Measurements from ENCODE around the gene ZNF30. TPM values are rescaled to one million over a fixed set of nuclear protein-coding genes. Genes with fewer than 3 reads are reported as not detected.
"Not testable (repeated sequence)": the region's sequence is repeated elsewhere in the genome, so short reads cannot be mapped to it uniquely, and the experiment has no call there.

The ZNF30 gene
- total RNA-seq, 1 donor from 2014 or later, result 2.2 TPM

- DNase-seq (ENCODE audit: low spot score), result peak; percentile 59
Measured at GRCh38 chr19:34960103-34960805, 33.6 kb downstream of the ZNF30 start.

- DNase-seq (ENCODE audit: low spot score), result peak; percentile 73
Measured at GRCh38 chr19:34960940-34961679, 34.4 kb downstream of the ZNF30 start.

DNA sequence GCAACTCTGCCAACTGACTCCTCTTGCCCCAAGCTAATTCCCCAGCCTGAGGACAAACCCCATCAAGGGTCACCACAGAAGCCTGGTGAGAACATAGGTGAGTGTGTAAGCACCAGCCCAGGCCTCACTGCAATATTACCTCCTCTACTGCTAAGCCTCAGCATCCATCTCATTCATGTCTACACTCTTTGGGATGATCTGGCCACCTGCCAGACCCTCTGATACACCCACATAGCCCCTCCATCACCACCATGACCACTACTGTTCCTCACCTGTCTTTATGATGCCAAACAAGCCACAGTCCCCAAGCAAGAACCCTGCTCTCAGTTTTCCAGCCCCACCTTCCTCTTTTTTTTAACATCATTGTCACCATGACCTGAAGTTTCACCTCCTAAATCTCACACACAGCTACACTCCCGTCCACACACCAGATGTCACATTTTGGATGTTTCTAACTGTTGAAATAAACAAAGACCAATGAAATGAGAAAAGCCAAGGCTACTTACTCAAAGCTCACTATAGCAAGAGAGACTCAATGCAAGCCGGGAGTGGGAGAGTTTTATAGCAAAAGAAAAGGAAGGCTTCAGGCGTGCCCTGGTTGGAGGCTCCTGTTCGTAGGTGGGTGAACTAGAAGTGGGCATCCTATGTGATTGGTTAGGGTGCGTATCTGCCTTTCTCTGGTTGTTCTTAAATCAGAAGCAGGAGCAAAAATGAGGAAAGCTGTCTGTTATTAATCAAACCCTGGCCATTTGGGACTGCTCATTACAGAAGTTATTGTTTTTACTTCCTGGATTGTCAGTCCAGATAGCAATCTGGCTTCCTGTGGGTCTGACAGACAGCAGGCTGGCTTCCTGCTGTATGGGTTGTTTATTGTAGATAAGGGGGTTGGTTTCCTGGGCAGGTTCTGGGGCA lies 35.3 kb downstream of the ZNF30 start:
- no peak for DNase-seq (ENCODE audit: low spot score)

GRCh38 chr19:34962687-34963572 lies 36.2 kb downstream of the ZNF30 start:
- no peak for DNase-seq (ENCODE audit: low spot score)

DNA sequence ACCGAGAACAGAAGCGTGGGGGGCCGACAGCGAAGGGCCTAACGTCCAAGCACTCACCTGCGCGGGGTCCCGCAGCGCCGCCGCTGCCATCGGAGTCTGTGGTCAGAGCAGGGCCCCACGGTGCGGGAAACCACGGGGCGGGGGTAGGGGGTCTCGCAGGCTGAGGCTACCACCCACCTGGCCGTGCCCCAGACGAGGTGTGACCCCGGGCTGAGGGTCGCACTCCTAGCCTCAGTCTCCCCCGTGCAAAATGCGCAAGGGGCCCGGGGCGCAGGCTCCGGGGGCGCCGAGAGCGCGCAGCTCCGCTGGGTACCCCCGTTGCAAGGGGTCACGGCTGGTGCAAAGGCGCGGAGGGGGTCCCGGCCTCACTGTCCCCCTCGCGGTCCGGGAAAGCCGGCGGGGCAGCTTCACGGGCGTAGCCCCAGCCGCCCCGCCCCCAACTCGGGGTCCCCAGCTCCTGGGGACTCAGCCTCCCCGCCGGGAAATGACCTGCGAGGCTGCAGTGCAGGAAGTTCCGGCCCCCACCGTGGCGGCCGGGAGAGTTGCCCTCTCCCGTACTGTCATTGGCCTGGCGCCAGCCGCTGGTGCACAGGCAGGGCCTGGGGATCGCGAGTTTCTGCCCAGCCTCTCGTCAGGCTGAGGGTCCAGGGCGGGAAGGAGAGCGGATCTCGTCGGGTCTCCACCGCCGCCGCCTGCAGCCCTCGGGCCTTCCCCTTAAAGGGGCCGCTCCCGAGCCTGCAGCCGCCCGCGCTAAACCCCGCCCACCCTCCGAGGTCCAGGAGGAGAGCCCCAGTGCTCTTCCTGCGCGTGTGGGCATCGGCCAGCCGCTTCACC lies 37.1 kb downstream of the ZNF30 start, which contains the start of gene ZNF792:
ZNF792 (minus strand) TSS at position 657 of the 834 bp plus-strand sequence; CDS start at position 90, 567 bp downstream.
- DNase-seq (ENCODE audit: low spot score), result no peak

DNA sequence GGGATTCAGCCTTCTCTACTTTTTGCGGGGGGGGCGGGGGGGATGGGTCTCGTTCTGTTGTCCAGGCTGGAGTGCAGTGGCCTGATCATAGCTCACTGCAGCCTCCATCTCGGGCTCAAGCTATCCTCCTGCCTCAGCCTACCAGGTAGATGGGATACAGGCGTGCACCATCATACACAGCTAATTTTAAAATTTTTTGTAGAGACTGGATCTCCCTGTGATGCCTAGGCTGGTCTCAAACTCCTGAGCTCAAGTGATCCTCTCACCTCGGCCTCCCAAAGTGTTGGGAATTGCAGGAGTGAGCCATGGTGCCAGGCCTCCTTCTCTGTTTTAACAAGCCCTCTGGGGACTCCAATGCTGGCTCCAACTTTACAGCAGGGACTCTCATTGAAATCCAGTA lies 37.9 kb downstream of the ZNF30 start:
- no peak for DNase-seq (ENCODE audit: low spot score)

GRCh38 chr19:34965505-34965904 lies 38.8 kb downstream of the ZNF30 start:
- not testable (repeated sequence) for DNase-seq (ENCODE audit: low spot score)

DNA sequence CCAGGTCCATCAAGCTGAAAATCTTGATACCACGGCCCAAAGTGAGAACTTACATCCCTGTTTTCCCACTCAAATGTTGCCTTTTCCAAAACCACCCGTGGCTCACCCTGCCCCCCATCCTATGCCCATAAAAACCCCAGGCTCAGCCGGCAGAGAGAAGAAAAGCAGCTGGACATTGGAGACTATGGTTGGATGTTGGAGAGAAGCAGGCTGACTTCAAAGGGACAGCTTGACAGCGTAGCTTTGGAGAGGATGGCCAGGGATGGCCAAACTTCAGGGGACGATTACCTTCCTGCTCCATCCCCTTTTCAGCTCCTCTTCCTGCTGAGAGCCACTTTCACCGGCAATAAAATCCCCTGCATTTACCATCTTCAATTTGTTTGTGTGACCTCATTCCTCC lies 40.8 kb downstream of the ZNF30 start:
- no peak for DNase-seq (ENCODE audit: low spot score)

- no peak for DNase-seq (ENCODE audit: low spot score)
Measured at GRCh38 chr19:34969721-34970120, 43.0 kb downstream of the ZNF30 start.

DNA sequence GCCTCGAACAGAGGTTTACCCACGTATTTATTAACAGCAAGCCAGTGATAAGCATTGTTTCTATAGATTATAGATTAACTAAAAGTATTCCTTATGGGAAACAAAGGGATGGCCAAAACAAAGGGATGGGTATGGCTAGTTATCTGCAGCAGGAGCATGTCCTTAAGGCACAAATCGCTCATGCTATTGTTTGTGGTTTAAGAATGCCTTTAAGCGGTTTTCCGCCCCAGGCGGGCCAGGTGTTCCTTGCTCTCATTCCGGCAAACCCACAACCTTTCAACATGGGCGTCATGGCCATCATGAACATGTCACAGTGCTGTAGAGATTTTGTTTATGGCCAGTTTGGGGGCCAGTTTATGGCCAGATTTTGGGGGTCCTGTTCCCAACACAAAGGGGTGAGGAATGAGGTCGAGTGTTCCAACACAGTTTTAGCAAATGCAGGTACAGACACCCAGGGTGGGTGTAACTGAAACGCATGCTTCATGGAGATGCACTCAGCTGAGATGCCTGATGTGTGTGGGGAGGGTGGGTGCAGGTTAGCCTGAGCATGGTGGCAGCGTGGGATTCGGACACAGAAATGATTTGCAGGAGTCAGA lies 43.6 kb downstream of the ZNF30 start:
- DNase-seq (ENCODE audit: low spot score), result not testable (repeated sequence)

GRCh38 chr19:34972163-34972705 lies 45.5 kb downstream of the ZNF30 start:
- peak; percentile 77 for DNase-seq (ENCODE audit: low spot score)

GRCh38 chr19:34974646-34975045 lies 47.9 kb downstream of the ZNF30 start:
- DNase-seq (ENCODE audit: low spot score), result no peak

GRCh38 chr19:34975056-34975455 lies 48.4 kb downstream of the ZNF30 start:
- peak; percentile 49 for DNase-seq (ENCODE audit: low spot score)

DNA sequence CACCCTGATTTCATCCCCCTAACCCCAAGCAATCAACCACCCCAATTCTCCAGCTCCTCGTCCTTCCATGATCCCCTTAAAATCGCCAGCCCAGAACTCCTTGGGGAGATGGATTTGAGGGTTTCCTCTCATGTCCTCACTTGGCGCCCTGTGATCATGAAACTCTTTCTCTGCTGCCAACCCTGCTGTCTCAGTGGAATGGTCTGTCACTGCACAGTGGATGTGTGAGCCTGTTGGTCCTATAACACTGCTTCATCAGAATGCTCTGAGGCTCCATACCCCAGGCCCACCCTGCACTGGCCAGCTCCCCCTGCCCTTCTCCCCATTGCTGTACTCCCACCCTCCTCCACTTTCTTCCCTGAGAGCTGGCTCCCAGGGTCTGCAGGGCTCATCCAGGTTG lies 49.9 kb downstream of the ZNF30 start:
- peak; percentile 67 for DNase-seq (ENCODE audit: low spot score)

GRCh38 chr19:34979819-34980640 lies 53.3 kb downstream of the ZNF30 start:
- no peak for DNase-seq (ENCODE audit: low spot score)

- no peak for DNase-seq (ENCODE audit: low spot score)
Measured at GRCh38 chr19:34982275-34982674, 55.6 kb downstream of the ZNF30 start.

GRCh38 chr19:34983786-34984185 lies 57.1 kb downstream of the ZNF30 start:
- no peak for DNase-seq (ENCODE audit: low spot score)

GRCh38 chr19:34984287-34984686 lies 57.6 kb downstream of the ZNF30 start:
- no peak for DNase-seq (ENCODE audit: low spot score)
